Measurements from ENCODE around the gene PAQR5. TPM values are rescaled to one million over a fixed set of nuclear protein-coding genes. Genes with fewer than 3 reads are reported as not detected.

The PAQR5 gene
- total and polyA plus RNA-seq, 10 donors: 0.03 to 0.58 (median 0.27) TPM; not detected in 5

- 90 to 97% (median 96%) methylated on average over 5 of the region's 5 CpGs for WGBS, 5 donors
- Histone ChIP-seq H3K4me3 (no peak overlapping the region), H3K4me1 (no peaks in the 10 kb centered on the region), H3K27ac (no peak overlapping the region), H3K27me3 (replicated peaks in 1 of 7) (peaks cover 0 to 5% (median 0%) of the 10 kb centered on the region in 7 donors), H3K9me3 (no peaks in the 10 kb centered on the region), H3K36me3 (no peaks in the 10 kb centered on the region)
- intact Hi-C loops (cut with DNase I; ENCODE audit: low total_unique reads): no loop called here
- TF ChIP-seq CTCF (IDR thresholded peaks at IDR 0.05 in 8 of 11, conservative IDR thresholded peaks at IDR 0.05 in 3 of 11): no peak
- no peak for TF ChIP-seq POLR2A (IDR thresholded peaks at IDR 0.05)
- TF ChIP-seq POLR2AphosphoS5 (IDR thresholded peaks at IDR 0.05): no peak
- no peak for DNase-seq
Measured at GRCh38 chr15:69324565-69324964, 25.9 kb downstream of the PAQR5 start.

GRCh38 chr15:69325456-69325971 lies 26.8 kb downstream of the PAQR5 start:
- Histone ChIP-seq H3K4me3 (no peak overlapping the region), H3K27ac (no peak overlapping the region), H3K4me1 (no peaks in the 10 kb centered on the region), H3K27me3 (replicated peaks in 1 of 7) (peaks cover 0 to 4% (median 0%) of the 10 kb centered on the region in 7 donors), H3K36me3 (no peaks in the 10 kb centered on the region), H3K9me3 (no peaks in the 10 kb centered on the region)
- intact Hi-C loops (cut with DNase I; ENCODE audit: low total_unique reads): no loop called here
- TF ChIP-seq POLR2A (IDR thresholded peaks at IDR 0.05): no peak
- no peak for TF ChIP-seq POLR2AphosphoS5 (IDR thresholded peaks at IDR 0.05)
- no peak for TF ChIP-seq CTCF (IDR thresholded peaks at IDR 0.05 in 8 of 11, conservative IDR thresholded peaks at IDR 0.05 in 3 of 11)
- 81 to 88% (median 86%) methylated on average over 7 of the region's 7 CpGs for WGBS, 5 donors
- no peak for DNase-seq

- 79 to 90% (median 88%) methylated on average over 1 of the region's 1 CpG for WGBS, 5 donors
- no peaks in the 10 kb centered on the region for H3K36me3 ChIP-seq
- no peak overlapping the region for H3K4me3 ChIP-seq
- no peaks in the 10 kb centered on the region for H3K4me1 ChIP-seq
- no peak for DNase-seq
- intact Hi-C loops (cut with DNase I; ENCODE audit: low total_unique reads): no loop called here
- H3K27me3 ChIP-seq (replicated peaks in 1 of 7): peaks cover 0 to under 1% (median 0%) of the 10 kb centered on the region in 7 donors
- H3K9me3 ChIP-seq: no peaks in the 10 kb centered on the region
- no peak for TF ChIP-seq CTCF (IDR thresholded peaks at IDR 0.05 in 8 of 11, conservative IDR thresholded peaks at IDR 0.05 in 3 of 11)
- no peak for TF ChIP-seq POLR2AphosphoS5 (IDR thresholded peaks at IDR 0.05)
- TF ChIP-seq POLR2A (IDR thresholded peaks at IDR 0.05): no peak
- no peak overlapping the region for H3K27ac ChIP-seq
Measured at GRCh38 chr15:69328080-69328479, 29.4 kb downstream of the PAQR5 start.

- H3K27ac ChIP-seq: no peak overlapping the region
- no peaks in the 10 kb centered on the region for H3K4me1 ChIP-seq
- WGBS, 5 donors: 72 to 82% (median 79%) methylated on average over 7 to 8 of the region's 8 CpGs
- no peak overlapping the region for H3K4me3 ChIP-seq
- no peaks in the 10 kb centered on the region for H3K36me3 ChIP-seq
- TF ChIP-seq CTCF (IDR thresholded peaks at IDR 0.05 in 8 of 11, conservative IDR thresholded peaks at IDR 0.05 in 3 of 11) (no peak), POLR2AphosphoS5 (IDR thresholded peaks at IDR 0.05) (no peak), POLR2A (IDR thresholded peaks at IDR 0.05) (no peak)
- intact Hi-C loops (cut with DNase I; ENCODE audit: low total_unique reads): no loop called here
- no peaks in the 10 kb centered on the region for H3K9me3 ChIP-seq
- no peak for DNase-seq
- no peaks in the 10 kb centered on the region for H3K27me3 ChIP-seq (replicated peaks in 1 of 7)
Measured at GRCh38 chr15:69328739-69329138, 30.0 kb downstream of the PAQR5 start.
